Stimulated activated CD4-positive, alpha-beta T cell treated with anti-CD3 and anti-CD28 coated beads, TNF-alpha, amount 100 ng/mL, for 24 hours (primary cell): ENCODE measurements around the gene ELP1.
"Not testable (repeated sequence)": the region's sequence is repeated elsewhere in the genome, so short reads cannot be mapped to it uniquely, and the experiment has no call there.

Experiments
- DNase-seq, 3 experiments: peaks; one replicate each; pipeline ENCODE4 v3.0.0-alpha.2; 2020; ENCODE audit warnings: low read depth in 3 of 3

The ELP1 gene

GRCh38 chr9:108854641-108855528, 79.0 kb downstream of the ELP1 start:
- DNase-seq, result no peak

- no peak for DNase-seq
Observed at GRCh38 chr9:108854094-108854493, 79.8 kb downstream of the ELP1 start.

DNA sequence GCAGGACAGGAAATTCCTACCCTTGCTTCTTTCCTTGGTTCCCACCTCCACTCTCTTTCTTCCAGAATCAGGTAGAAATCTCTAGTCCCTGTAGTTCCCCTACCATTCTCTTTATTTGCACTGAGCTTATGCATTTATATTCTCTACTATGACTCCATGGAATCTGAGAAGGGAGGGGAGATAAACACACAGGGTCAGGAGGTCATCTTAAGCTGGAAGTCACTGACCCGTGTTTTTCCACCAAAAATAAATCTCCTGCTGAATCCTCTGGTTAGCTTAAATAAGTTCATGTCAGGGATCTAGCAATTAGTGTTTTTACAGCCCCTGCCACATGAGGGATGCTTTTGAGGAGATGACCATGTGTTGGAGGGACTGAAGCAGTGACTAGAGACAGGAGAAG, 81.8 kb downstream of the ELP1 start:
- no peak for DNase-seq

DNA sequence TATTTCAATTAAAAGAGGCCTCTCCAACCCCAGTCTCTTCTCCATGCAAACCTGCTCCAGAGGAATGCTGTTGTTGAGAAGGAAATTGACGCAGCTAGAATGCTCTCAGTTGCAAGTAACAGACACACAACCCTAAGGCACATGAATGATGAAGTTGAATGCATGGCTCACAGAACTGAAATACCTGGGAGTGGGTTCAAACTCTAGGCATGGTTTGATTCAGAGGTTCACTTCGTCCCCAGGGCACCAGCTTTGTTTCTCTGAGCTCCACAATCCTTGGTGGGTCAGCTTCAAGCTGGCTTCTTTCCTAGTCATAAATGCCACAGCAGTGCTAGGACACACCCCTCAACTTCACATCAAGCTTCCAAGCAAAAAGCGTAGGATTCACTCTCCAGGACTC, 82.8 kb downstream of the ELP1 start:
- DNase-seq, result no peak

DNA sequence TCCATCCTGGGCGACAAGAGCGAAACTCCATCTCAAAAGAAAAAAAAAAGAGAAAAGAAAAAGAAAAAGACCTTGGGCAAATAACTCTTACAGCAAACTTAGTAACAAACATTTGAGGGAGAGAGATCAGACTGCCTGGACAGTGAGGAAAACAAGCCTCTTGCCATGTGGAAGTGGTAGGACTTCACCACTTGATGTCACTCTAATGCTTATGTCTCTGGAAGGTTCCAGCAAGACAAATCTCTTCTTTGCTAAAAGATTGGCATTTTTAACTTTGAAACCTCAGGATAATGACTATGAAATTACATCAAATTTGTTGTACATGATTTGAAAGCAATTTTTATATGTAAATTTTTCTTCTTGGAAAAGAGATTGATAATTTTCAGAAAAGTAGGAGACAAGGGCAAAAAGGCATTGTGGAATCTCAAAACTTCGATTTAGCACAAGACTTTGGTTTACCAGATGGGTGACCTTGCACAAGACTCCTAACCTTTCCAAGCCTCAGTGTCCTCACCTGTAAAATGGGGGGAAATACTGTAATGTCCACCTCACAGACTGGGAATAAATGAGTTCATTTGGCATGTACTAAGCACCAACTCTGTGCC, 83.5 kb downstream of the ELP1 start:
- no peak for DNase-seq

- not testable (repeated sequence) for DNase-seq
Observed at GRCh38 chr9:108848296-108848695, 85.6 kb downstream of the ELP1 start.

DNA sequence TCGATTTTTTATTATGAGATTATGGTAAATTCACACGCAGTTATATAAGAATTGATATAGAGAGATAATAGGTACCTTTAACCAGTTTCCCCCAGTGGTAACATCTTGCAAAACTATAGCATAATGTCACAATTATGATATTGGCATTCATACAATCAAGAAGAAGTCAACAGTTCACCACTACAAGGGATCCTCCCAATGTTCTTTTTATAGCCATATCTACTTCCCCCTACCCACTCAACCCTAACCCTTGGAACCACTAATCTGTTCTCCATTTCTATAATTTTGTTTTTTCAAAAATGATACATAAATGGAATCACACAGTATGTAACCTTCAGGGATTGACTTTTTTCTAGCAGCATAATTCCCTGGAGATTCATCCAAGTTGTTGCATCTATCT, 88.0 kb downstream of the ELP1 start:
- DNase-seq, result no peak

GRCh38 chr9:108845507-108845906, 88.4 kb downstream of the ELP1 start:
- no peak for DNase-seq

DNA sequence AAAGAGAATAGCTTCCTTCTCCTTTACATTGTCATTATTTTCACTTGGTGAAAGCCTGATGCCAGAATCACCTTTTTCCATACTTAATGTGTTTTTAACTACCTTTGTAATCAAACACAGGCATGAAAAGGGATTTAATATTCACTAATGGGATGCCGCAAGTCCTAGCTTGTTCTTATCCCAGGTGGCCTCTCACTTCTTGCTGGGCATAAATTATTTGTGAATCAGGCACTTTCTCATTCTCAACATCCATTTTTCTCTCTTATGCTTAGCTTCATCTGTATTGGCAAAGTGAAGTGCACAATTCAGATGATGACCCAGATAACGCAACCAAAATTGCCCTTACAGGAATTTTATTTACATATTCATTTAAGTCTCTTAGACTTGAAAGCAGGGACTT, 89.1 kb downstream of the ELP1 start:
- no peak for DNase-seq

DNA sequence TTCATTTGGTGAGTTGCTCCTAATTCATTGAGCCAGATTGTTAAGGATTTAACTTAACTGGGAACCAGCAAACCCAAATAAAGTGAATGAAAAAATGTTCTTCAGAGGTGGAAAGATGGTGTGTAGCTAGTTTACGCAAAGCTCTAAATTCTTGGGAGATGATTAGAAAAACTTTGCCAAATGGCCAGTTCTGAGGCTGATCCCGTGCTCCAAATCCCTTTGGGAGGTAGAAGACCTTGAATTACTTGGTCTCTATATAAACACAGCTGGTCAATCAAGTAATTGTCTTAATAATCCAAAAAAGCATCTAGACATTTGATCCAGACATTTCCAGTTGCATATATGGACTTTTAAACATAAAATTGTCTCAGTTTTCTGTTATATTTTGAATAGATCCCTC, 89.5 kb downstream of the ELP1 start:
- no peak for DNase-seq

GRCh38 chr9:108842610-108843295, 91.2 kb downstream of the ELP1 start:
- peak in 1 of 3 experiments; percentile 2 for DNase-seq

GRCh38 chr9:108839561-108839960, 94.4 kb downstream of the ELP1 start:
- not testable (repeated sequence) for DNase-seq

DNA sequence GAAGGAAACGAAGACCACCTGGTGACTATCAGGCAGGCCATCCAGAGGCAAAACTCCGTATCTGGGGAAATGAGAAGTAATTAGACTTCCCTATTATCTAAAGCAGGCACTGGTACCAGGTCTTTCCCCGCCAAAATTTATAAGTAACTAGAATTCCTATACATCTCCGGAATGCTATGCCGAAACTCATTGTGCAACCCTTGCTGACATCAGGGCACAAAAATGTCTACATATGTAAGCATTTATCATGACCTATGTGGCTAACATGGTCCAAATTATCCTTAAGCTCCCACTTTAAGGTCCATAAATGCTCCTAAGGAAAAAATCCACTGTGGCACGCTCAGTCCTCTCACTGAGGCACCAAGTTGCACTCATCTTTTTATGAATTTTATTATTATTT, 95.9 kb downstream of the ELP1 start:
- DNase-seq, result no peak

- DNase-seq, result no peak
Observed at GRCh38 chr9:108837530-108837929, 96.4 kb downstream of the ELP1 start.

GRCh38 chr9:108836781-108837180, 97.1 kb downstream of the ELP1 start:
- DNase-seq, result no peak

GRCh38 chr9:108836319-108836718, 97.6 kb downstream of the ELP1 start:
- no peak for DNase-seq

DNA sequence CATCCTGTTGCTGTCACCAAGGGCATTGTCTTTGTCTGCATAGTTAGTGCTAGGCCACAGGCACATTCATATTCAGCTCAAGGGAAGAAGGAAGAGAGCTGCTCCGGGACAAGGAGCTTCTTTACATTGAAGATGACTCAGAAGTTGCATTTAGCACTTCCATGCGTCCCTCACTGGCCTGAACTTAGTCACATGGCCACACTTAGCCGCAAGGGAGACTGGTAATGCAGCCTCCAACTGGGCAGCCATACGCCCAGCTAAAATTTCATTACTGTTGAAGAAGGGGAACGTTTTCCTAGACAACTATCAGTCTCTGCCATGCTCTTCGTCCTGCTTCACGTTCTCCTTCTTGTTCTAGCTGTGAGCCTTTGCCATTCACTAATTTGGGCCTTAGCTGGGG, 98.1 kb downstream of the ELP1 start:
- DNase-seq, result no peak

GRCh38 chr9:108834959-108835665, 98.8 kb downstream of the ELP1 start:
- DNase-seq, result no peak

DNA sequence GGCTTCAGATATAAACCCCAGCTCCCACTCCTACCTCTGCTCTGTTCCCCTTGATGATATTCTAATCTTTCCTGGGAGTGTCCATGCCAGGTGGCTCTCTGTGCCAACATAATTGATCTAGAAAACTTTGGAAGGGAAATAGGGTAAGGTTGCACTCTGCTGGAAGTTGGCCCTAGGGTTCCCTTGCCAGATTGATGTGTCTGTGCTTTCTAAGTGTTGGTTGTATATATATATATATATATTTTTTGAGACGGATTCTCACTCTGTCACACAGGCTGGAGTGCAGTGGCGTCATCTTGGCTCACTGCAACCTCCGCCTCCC, 101.8 kb downstream of the ELP1 start:
- DNase-seq, result no peak

DNA sequence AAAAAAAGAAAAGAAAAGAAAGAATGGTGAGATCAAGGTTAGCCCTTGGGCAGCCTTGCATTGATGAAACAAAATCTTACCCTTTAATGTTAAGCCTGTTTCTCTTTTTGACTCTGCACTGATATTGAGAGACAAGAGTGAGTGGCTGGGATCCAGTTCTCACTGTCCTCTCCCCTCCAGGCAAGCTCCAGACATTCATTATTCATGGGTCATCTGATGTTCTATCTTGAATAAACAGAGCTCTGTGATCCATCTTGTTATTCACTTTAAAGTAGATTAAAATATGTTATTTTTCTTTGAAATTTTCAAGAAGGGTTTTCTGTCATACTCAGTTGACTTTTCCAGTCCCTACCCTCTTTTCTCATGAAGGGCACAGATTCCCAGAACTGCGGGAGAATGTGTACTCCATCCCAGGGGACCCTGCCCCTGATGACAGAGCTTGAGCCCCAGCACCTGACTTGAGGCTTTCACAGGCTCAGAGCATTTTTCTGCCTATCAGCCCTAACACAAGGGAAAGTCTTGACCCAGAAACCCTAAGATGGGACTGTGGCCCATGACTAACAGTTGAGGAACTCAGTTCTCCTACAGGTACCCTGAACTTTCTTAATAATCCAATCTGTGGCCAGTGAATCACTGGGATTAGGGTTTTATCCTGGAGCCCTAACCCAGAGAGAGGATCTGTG, 102.3 kb downstream of the ELP1 start:
- no peak for DNase-seq

GRCh38 chr9:108830272-108830671, 103.7 kb downstream of the ELP1 start:
- no peak for DNase-seq

GRCh38 chr9:108823829-108824228, 110.1 kb downstream of the ELP1 start:
- no peak for DNase-seq
